RKO (cell line): ENCODE results near the gene SOX1.

Experiments used
- DNase-seq: peaks from one replicate; pipeline ENCODE4 v3.0.0-alpha.2; 2016; ENCODE audit warnings: low spot score

The SOX1 gene

GRCh38 chr13:112058941-112059340, 8.0 kb upstream of the SOX1 start:
- DNase-seq, result no peak

- no peak for DNase-seq
Observed at GRCh38 chr13:112059457-112060281, 7.3 kb upstream of the SOX1 start.

DNA sequence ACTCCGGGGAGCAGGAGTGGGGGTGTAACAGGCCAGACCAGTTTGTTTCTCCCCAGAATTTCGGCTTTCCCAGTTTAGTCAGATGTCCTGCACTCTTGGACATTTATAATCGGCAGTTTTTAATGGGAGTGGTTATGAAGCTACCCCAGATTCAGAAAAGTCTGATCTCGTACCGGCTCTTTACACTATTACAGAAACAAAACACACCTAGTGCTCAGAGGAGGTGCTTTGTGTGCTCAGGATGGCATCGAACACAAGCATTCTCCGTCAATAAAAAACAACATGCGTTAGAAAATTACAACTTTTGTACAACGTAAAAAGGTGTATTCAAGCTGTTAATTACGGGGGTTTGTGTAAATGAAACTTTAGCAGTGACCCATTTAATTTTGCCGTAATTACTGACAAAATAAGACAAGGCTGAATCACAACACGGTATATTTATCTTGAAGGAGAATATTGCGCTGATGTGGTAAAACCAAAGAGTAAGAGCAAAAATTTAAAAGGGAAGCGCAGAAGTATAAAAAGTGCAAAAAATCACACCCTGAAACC, 6.6 kb upstream of the SOX1 start:
- no peak for DNase-seq

- DNase-seq, result no peak
Observed at GRCh38 chr13:112060899-112061366, 6.0 kb upstream of the SOX1 start.

GRCh38 chr13:112061367-112062061, 5.4 kb upstream of the SOX1 start:
- DNase-seq, result no peak

GRCh38 chr13:112062072-112062567, 4.8 kb upstream of the SOX1 start:
- DNase-seq, result no peak

GRCh38 chr13:112062571-112063570, 4.1 kb upstream of the SOX1 start:
- DNase-seq, result no peak

- no peak for DNase-seq
Observed at GRCh38 chr13:112063807-112064206, 3.1 kb upstream of the SOX1 start.

- no peak for DNase-seq
Observed at GRCh38 chr13:112064222-112064621, 2.7 kb upstream of the SOX1 start.

DNA sequence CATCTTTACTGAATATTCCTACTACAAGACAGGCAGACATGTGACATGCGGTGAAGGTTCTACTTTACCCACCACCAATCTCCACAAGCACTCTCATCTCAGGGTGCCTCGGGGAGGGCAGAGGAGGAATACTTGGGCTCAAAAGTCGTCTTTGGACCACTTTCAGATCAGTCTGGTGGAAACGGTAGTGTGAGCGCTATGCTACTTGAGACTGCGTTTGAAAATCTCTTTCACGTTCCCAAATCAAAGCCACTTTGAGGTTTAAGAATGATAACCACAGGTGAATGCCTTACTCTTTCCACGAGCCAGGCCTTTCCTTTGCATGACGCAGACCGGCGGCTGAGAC, 1.5 kb upstream of the SOX1 start:
- DNase-seq, result no peak

DNA sequence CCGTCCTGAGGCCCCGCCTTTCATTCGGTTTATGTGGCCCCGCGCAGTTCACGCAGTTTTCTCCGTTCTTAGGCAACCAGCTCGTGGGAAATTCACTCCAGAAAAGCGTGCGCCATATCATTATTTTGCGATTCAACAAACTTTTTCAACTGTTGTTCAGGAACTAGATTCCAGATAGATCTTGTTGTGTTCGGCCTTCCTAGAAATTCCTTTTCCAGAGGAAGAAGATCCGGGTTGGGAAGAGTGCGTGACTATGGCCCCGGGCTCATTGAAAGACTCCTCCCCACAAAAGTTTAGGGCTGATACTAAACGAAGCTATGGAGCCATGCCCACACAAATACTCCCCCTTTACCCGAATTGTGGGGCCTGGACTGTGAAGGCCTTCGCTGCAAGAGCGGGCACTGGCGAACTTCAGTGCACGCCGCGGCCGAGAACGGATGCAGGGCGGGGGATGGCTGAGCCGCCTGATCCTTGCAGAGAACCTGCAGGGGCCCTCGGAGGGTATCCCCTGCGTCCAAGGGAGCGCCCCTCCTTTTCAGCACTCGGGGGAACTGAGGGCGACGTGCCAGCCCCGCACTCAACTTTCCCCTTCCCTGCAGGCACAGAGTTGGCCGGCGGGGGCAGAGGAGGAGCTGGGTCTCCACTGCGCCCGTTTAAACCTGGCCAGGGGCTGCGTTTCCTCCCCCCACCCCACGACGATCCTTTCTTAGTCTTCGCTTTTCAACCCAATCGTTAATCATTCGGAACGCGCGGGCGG, 904 bp upstream of the SOX1 start:
- DNase-seq, result no peak

DNA sequence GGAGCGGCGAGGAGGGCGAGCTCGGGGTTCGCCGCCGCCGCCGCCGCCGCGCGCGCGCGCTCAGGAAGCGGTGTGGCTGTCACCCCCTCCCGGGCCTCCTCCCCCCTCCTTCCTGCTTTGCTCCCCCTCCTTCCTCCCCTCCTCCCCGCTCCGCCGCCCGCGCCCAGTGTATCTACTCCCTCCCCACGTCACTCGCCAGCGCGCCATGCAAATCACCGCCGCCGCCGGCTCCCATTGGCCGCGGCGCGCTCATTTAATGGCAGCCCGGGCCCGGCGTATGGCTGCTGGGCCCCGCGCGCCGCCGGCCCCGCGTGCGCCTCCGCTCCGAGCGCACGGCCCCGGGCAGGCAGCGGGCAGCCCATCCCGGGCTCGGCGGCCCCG, 335 bp upstream of the SOX1 start:
- DNase-seq, result no peak

DNA sequence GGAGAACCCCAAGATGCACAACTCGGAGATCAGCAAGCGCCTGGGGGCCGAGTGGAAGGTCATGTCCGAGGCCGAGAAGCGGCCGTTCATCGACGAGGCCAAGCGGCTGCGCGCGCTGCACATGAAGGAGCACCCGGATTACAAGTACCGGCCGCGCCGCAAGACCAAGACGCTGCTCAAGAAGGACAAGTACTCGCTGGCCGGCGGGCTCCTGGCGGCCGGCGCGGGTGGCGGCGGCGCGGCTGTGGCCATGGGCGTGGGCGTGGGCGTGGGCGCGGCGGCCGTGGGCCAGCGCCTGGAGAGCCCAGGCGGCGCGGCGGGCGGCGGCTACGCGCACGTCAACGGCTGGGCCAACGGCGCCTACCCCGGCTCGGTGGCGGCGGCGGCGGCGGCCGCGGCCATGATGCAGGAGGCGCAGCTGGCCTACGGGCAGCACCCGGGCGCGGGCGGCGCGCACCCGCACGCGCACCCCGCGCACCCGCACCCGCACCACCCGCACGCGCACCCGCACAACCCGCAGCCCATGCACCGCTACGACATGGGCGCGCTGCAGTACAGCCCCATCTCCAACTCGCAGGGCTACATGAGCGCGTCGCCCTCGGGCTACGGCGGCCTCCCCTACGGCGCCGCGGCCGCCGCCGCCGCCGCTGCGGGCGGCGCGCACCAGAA, 1.1 kb downstream of the SOX1 start:
- no peak for DNase-seq

DNA sequence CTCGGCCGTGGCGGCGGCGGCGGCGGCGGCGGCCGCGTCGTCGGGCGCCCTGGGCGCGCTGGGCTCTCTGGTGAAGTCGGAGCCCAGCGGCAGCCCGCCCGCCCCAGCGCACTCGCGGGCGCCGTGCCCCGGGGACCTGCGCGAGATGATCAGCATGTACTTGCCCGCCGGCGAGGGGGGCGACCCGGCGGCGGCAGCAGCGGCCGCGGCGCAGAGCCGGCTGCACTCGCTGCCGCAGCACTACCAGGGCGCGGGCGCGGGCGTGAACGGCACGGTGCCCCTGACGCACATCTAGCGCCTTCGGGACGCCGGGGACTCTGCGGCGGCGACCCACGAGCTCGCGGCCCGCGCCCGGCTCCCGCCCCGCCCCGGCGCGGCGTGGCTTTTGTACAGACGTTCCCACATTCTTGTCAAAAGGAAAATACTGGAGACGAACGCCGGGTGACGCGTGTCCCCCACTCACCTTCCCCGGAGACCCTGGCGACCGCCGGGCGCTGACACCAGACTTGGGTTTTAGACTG, 1.7 kb downstream of the SOX1 start:
- no peak for DNase-seq

DNA sequence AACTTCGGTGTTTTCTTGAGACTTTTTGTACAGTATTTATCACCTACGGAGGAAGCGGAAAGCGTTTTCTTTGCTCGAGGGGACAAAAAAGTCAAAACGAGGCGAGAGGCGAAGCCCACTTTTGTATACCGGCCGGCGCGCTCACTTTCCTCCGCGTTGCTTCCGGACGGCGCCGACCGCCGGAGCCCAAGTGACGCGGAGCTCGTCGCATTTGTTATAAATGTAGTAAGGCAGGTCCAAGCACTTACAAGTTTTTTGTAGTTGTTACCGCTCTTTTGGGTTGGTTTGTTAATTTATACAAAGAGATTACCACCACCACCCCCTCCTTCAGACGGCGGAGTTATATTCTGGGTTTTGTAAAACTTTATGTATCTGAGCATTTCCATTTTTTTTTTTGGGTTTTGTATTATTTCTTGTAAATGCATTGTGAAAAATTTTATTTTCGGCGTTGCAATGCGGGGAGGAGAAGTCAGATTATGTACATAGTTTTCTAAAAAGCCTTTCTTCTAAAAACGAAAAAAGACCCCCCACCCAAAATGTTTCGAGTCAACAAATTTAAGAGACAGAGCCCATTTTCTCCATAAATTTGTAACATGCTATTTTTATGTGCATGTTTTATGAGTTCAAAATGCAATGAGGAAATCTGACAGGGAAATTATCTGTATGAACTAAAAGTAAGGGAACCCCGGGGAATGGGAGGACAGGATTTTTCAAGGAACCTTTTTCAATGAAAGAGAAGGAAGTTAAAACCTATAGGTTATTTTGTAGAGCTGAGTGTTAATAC, 2.3 kb downstream of the SOX1 start:
- DNase-seq, result no peak

DNA sequence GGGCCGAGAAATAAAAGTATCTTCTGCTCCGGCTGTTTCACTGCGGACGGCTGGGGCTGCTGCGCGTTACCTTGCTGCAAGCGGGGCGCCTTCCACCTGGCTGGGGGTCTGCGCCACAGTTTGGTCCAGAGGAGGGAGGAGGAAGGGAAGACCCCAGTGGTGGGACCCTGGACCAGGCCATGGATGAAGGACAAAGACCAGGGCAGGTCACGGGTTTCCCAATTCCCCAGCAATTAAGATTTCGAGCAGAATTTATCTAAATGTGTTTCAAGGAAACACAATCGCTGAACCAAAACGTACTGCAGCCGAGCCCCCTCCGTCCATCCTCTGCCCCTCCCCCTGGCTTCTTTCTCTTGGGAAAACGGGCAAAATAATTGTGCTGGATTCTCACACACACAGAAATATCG, 2.9 kb downstream of the SOX1 start:
- DNase-seq, result no peak

GRCh38 chr13:112071102-112071722, 4.3 kb downstream of the SOX1 start:
- no peak for DNase-seq

- no peak for DNase-seq
Observed at GRCh38 chr13:112071723-112072533, 5.0 kb downstream of the SOX1 start.
